ENCODE measurements around the gene CGNL1.

Gene CGNL1

GRCh38 chr15:57425842-57426241 is 49.5 kb downstream of the CGNL1 start:
- DNase-seq, result no peak

- no peak for DNase-seq
Measured at GRCh38 chr15:57427367-57427821, 51.1 kb downstream of the CGNL1 start.

GRCh38 chr15:57432141-57432741 is 55.9 kb downstream of the CGNL1 start:
- no peak for DNase-seq

- DNase-seq, result no peak
Measured at GRCh38 chr15:57436166-57436565, 59.9 kb downstream of the CGNL1 start.

GRCh38 chr15:57436961-57437360 is 60.7 kb downstream of the CGNL1 start:
- DNase-seq, result no peak

GRCh38 chr15:57437564-57437963 is 61.3 kb downstream of the CGNL1 start:
- DNase-seq, result no peak

- DNase-seq, result no peak
Measured at GRCh38 chr15:57438166-57438565, 61.9 kb downstream of the CGNL1 start.

GRCh38 chr15:57439128-57440027 is 63.1 kb downstream of the CGNL1 start:
- DNase-seq, result no peak

- DNase-seq, result no peak
Measured at GRCh38 chr15:57440167-57440566, 63.9 kb downstream of the CGNL1 start.

- DNase-seq, result no peak
Measured at GRCh38 chr15:57440799-57441198, 64.5 kb downstream of the CGNL1 start.

GRCh38 chr15:57442335-57442734 is 66.0 kb downstream of the CGNL1 start:
- no peak for DNase-seq

- no peak for DNase-seq
Measured at GRCh38 chr15:57443486-57443885, 67.2 kb downstream of the CGNL1 start.

- no peak for DNase-seq
Measured at GRCh38 chr15:57444877-57445513, 68.7 kb downstream of the CGNL1 start.

GRCh38 chr15:57445872-57446271 is 69.6 kb downstream of the CGNL1 start:
- no peak for DNase-seq

GRCh38 chr15:57446393-57446792 is 70.1 kb downstream of the CGNL1 start:
- DNase-seq, result no peak

GRCh38 chr15:57451555-57451954 is 75.2 kb downstream of the CGNL1 start:
- DNase-seq, result no peak

- no peak for DNase-seq
Measured at GRCh38 chr15:57452090-57452754, 75.9 kb downstream of the CGNL1 start.

GRCh38 chr15:57455929-57456328 is 79.6 kb downstream of the CGNL1 start:
- DNase-seq, result no peak

GRCh38 chr15:57456559-57456958 is 80.3 kb downstream of the CGNL1 start:
- no peak for DNase-seq

GRCh38 chr15:57457726-57458125 is 81.4 kb downstream of the CGNL1 start:
- no peak for DNase-seq

GRCh38 chr15:57458356-57458781 is 82.1 kb downstream of the CGNL1 start:
- DNase-seq, result no peak

- no peak for DNase-seq
Measured at GRCh38 chr15:57460208-57460816, 84.0 kb downstream of the CGNL1 start.

- DNase-seq, result no peak
Measured at GRCh38 chr15:57461541-57461940, 85.2 kb downstream of the CGNL1 start.
